Osteoblast (primary cell): ENCODE measurements around the gene FER1L5. TPM values are rescaled to one million over a fixed set of nuclear protein-coding genes. Genes with fewer than 3 reads are reported as not detected.

Experiments
- DNase-seq: peaks from one replicate; pipeline ENCODE4 v3.0.0; 2011; ENCODE audit warnings: low spot score, mixed read lengths; ENCODE audit not compliant: insufficient read length; ENCODE audit errors: missing footprints
- H2AFZ ChIP-seq: 2 replicates; pipeline ENCODE4 v1.6.0; 2011; ENCODE audit warnings: mild to moderate bottlenecking, low read length
- H3K27ac ChIP-seq: 2 replicates; pipeline ENCODE4 v1.5.1; 2011; ENCODE audit warnings: mild to moderate bottlenecking, low read depth, low read length, moderate library complexity
- H3K27me3 ChIP-seq: 2 replicates; pipeline ENCODE4 v1.6.0; 2012; ENCODE audit warnings: mild to moderate bottlenecking, control low read depth, inconsistent platforms, low read length, moderate library complexity; ENCODE audit not compliant: insufficient read depth
- H3K36me3 ChIP-seq: 2 replicates; pipeline ENCODE4 v1.5.1; 2011; ENCODE audit warnings: mild to moderate bottlenecking, low read length, control low read depth, moderate library complexity; ENCODE audit not compliant: insufficient read depth
- H3K4me1 ChIP-seq: 2 replicates; pipeline ENCODE4 v1.5.1; 2011; ENCODE audit warnings: mild to moderate bottlenecking, low read length, control low read depth, moderate library complexity; ENCODE audit not compliant: insufficient read depth
- H3K4me2 ChIP-seq: 2 replicates; pipeline ENCODE4 v1.6.0; 2011; ENCODE audit warnings: mild to moderate bottlenecking, low read length; ENCODE audit not compliant: insufficient read depth
- H3K4me3 ChIP-seq: fragments of 200-600 bp; sonication (generic); 3 replicates; pipeline ENCODE4 v1.5.1; 2012; ENCODE audit warnings: mild to moderate bottlenecking, low read length, inconsistent platforms; ENCODE audit not compliant: insufficient read depth
- H3K79me2 ChIP-seq: 2 replicates; pipeline ENCODE4 v1.6.0; 2012; ENCODE audit warnings: mild to moderate bottlenecking, low read length, control low read depth, inconsistent platforms; ENCODE audit not compliant: insufficient read depth
- H3K9me3 ChIP-seq: 2 replicates; pipeline ENCODE4 v1.5.1; 2011; ENCODE audit warnings: low read depth, low read length, control low read depth
- H4K20me1 ChIP-seq: 2 replicates; pipeline ENCODE4 v1.6.0; 2012; ENCODE audit warnings: mild to moderate bottlenecking, low read length, control low read depth; ENCODE audit not compliant: insufficient read depth
- CTCF ChIP-seq: IDR thresholded peaks from 2 replicates; pipeline ENCODE4 v1.5.1; 2011; ENCODE audit warnings: mild to moderate bottlenecking, low read depth, low read length, moderate library complexity; ENCODE audit errors: extremely low read depth
- total RNA-seq: library from RNA; depleted of rRNA; stranded (reverse); fragments of >200 nt; gene quantifications from 2 replicates; pipeline ENCODE4 v1.2.3, GENCODE V29; 2012

The FER1L5 gene
- total RNA-seq, 1 donor = 1.1 TPM

- Histone ChIP-seq H3K36me3 (peaks cover 14% of the 10 kb centered on the region), H3K4me1 (peaks cover 28% of the 10 kb centered on the region)
- no peak for TF ChIP-seq CTCF
Observed at GRCh38 chr2:96637385-96638143, 5.0 kb upstream of the FER1L5 start.

GRCh38 chr2:96638144-96639121 is 4.1 kb upstream of the FER1L5 start, which contains the start of gene KANSL3:
Gene KANSL3, minus strand, starts transcription at chr2:96638312. Its CDS starts 1,177 bp downstream, at chr2:96637135.
- DNase-seq = peak; percentile 96
- peak within 1 kb of the TSS; percentile 98 for H2AFZ ChIP-seq
- peaks cover 29% of the 10 kb centered on the region for H3K4me1 ChIP-seq
- no peak for TF ChIP-seq CTCF
- H3K27me3 ChIP-seq = no peaks in the 10 kb centered on the region
- H3K9me3 ChIP-seq = no peaks in the 10 kb centered on the region
- H3K4me2 ChIP-seq = peak within 1 kb of the TSS; percentile 99
- H3K4me3 ChIP-seq = peak within 1 kb of the TSS; percentile 92
- H3K27ac ChIP-seq = peak within 1 kb of the TSS; percentile 95
- H3K79me2 ChIP-seq = peaks cover 43% of the 10 kb centered on the region
- H4K20me1 ChIP-seq = no peaks in the 10 kb centered on the region
- peaks cover 14% of the 10 kb centered on the region for H3K36me3 ChIP-seq

More at GRCh38 chr2:96637385-96638143, 5.0 kb upstream of the FER1L5 start:
- peak overlapping the region; percentile 92 for H3K4me3 ChIP-seq
- H3K27me3 ChIP-seq = no peaks in the 10 kb centered on the region
- H4K20me1 ChIP-seq = no peaks in the 10 kb centered on the region
- peak overlapping the region; percentile 99 for H3K4me2 ChIP-seq
- H2AFZ ChIP-seq = peak overlapping the region; percentile 74
- DNase-seq = peak; percentile 98
- peaks cover 44% of the 10 kb centered on the region for H3K79me2 ChIP-seq
- peak overlapping the region; percentile 95 for H3K27ac ChIP-seq
- H3K9me3 ChIP-seq = no peaks in the 10 kb centered on the region

- Histone ChIP-seq H3K27ac (no peak overlapping the region), H2AFZ (no peak overlapping the region), H3K4me2 (no peak overlapping the region), H3K79me2 (no peaks in the 10 kb centered on the region), H4K20me1 (no peaks in the 10 kb centered on the region), H3K4me3 (no peak overlapping the region), H3K9me3 (no peaks in the 10 kb centered on the region), H3K36me3 (no peaks in the 10 kb centered on the region), H3K27me3 (no peaks in the 10 kb centered on the region), H3K4me1 (peaks cover 2% of the 10 kb centered on the region)
- no peak for TF ChIP-seq CTCF
- DNase-seq = peak; percentile 45
Observed at GRCh38 chr2:96647681-96648080, 5.1 kb downstream of the FER1L5 start.
